PC-9 (cell line): ENCODE data around the gene ADGRB3.

Experiments
- CTCF ChIP-seq: fragments of 200-600 bp; sonication (generic); conservative IDR thresholded peaks from 2 replicates; pipeline ENCODE4 v1.6.1; 2017; ENCODE audit warnings: mixed run types, antibody characterized with exemption, mild to moderate bottlenecking, moderate library complexity
- EZH2 ChIP-seq: fragments of 200-600 bp; sonication (generic); IDR thresholded peaks from 2 replicates; pipeline ENCODE4 v1.8.0; 2017; ENCODE audit warnings: antibody characterized with exemption, low read depth

GRCh38 chr6:69349771-69350170 is 714.7 kb downstream of the ADGRB3 start:
- TF ChIP-seq CTCF (no peak), EZH2 (no peak)
